Colonic mucosa (tissue), 4 donors: ENCODE data around the gene MAS1. TPM values are rescaled to one million over a fixed set of nuclear protein-coding genes. Genes with fewer than 3 reads are reported as not detected.

Experiments
- DNase-seq: peaks from one replicate; pipeline ENCODE4 v3.0.0-alpha.2; 2020
- H3K27ac ChIP-seq: fragments of 200-600 bp; one replicate; pipeline ENCODE4 v1.8.0; 2021
- H3K27me3 ChIP-seq: fragments of 200-600 bp; one replicate; pipeline ENCODE4 v1.8.0; 2021
- H3K36me3 ChIP-seq: fragments of 200-600 bp; one replicate; pipeline ENCODE4 v1.8.0; 2021
- H3K4me1 ChIP-seq: fragments of 200-600 bp; one replicate; pipeline ENCODE4 v1.8.0; 2021; ENCODE audit warnings: mild to moderate bottlenecking
- H3K4me3 ChIP-seq: fragments of 200-600 bp; one replicate; pipeline ENCODE4 v1.8.0; 2021
- H3K9ac ChIP-seq, 2 donors: one replicate each; pipeline ENCODE4 v1.7.0; 2013; ENCODE audit warnings: control low read depth in 2 of 2, low read depth in 2 of 2, low read length in 2 of 2
- H3K9me3 ChIP-seq: fragments of 200-600 bp; one replicate; pipeline ENCODE4 v1.8.0; 2021
- intact Hi-C: fragments of 100-400 bp; cut with DNase I; formaldehyde crosslinking; loops from one replicate; pipeline ENCODE4 v1.14.1; 2022
- total RNA-seq, 2 donors: library from RNA; stranded (reverse); fragmentation: NEBNext Ultra II Directional in 1 of 2; extraction: Animal tissue kit (Norgen Biotek cat#: 25700) in 1 of 2; gene quantifications; one replicate each; pipeline ENCODE4 v1.2.1, GENCODE V29; 2021
- TF ChIP-seq, protein P1 (sequence below): fragments of 200-600 bp; IDR thresholded peaks from one replicate; pipeline ENCODE4 v1.8.0; 2022; ENCODE audit warnings: antibody characterized with exemption, mild to moderate bottlenecking
- donor health status: healthy.
- donor health status: DM: no; HTN: no; CAD: no.
- donor health status: DM: no; HTN: no; CAD: no.

The MAS1 gene
- total RNA-seq, 2 donors from 2014 or later, result not detected

DNA sequence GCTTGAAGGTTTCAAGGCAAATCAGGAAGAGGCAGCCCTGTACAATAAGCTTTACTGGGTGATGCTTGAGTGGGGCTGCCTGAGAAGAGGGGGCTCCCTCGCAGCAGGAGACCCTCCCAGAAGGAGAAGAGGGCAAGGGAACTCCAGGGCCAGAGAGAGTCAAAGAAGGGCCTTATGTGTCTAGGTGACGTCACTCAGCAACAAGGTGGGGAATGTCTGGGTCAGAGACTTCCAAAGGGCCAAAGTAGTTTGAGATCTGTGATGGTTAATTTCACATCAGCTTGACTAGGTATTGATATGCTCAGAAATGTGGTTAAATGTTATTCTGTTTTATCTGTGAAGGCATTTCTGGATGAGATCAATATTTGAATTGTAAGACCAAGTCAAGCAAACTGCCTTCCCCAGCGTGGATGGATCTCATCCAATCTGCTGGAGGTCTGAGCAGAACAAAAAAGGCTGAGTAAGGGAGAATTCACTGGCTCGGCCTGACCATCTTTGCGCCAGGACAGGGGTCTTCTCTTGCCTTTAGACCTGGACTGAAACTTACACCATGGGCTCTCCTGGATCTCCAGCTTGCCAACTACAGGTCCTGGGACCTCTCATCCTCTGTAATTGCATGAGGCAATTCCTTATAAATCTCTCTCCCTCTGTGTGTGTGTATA lies 35.9 kb downstream of the MAS1 start:
- no peak overlapping the region for H3K4me3 ChIP-seq
- no peak overlapping the region for H3K9ac ChIP-seq
- H3K36me3 ChIP-seq, result no peaks in the 10 kb centered on the region
- no peak overlapping the region for H3K27ac ChIP-seq
- H3K9me3 ChIP-seq, result no peaks in the 10 kb centered on the region
- intact Hi-C loops, result no loop called here
- H3K27me3 ChIP-seq, result no peaks in the 10 kb centered on the region
- TF ChIP-seq, protein P1, sequence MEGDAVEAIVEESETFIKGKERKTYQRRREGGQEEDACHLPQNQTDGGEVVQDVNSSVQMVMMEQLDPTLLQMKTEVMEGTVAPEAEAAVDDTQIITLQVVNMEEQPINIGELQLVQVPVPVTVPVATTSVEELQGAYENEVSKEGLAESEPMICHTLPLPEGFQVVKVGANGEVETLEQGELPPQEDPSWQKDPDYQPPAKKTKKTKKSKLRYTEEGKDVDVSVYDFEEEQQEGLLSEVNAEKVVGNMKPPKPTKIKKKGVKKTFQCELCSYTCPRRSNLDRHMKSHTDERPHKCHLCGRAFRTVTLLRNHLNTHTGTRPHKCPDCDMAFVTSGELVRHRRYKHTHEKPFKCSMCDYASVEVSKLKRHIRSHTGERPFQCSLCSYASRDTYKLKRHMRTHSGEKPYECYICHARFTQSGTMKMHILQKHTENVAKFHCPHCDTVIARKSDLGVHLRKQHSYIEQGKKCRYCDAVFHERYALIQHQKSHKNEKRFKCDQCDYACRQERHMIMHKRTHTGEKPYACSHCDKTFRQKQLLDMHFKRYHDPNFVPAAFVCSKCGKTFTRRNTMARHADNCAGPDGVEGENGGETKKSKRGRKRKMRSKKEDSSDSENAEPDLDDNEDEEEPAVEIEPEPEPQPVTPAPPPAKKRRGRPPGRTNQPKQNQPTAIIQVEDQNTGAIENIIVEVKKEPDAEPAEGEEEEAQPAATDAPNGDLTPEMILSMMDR, result no peak
- DNase-seq, result no peak
- H3K4me1 ChIP-seq, result no peaks in the 10 kb centered on the region

DNA sequence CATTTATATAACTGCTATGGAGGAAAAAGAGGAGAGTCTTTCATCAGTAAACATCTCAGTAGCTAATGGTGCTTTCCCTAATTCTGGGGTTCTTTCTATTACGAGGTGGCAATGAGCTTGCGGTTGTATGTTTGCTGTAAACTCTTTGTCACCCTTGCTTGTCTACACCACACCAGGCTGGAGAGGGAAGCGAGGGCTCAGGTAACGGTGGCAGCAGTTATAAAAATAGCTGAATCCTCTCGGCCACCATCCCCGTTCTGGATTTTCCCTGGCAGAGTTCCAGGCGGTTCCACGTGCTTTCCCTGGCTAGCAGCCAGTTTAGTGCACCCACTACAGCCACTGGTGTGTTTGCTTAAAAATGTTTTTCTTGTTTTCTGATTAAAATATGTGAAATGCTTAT lies 39.0 kb downstream of the MAS1 start:
- Histone ChIP-seq H3K9me3 (no peaks in the 10 kb centered on the region), H3K4me1 (no peaks in the 10 kb centered on the region), H3K27ac (no peak overlapping the region), H3K36me3 (no peaks in the 10 kb centered on the region), H3K9ac (no peak overlapping the region), H3K4me3 (no peak overlapping the region), H3K27me3 (no peaks in the 10 kb centered on the region)
- TF ChIP-seq, protein P1, result no peak
- intact Hi-C loops, result no loop called here
- no peak for DNase-seq

GRCh38 chr6:159931112-159931511 lies 40.3 kb downstream of the MAS1 start:
- TF ChIP-seq, protein P1, result no peak
- DNase-seq, result no peak
- Histone ChIP-seq H3K27ac (no peak overlapping the region), H3K36me3 (no peaks in the 10 kb centered on the region), H3K9ac (no peak overlapping the region), H3K4me1 (no peaks in the 10 kb centered on the region), H3K9me3 (no peaks in the 10 kb centered on the region), H3K4me3 (no peak overlapping the region), H3K27me3 (no peaks in the 10 kb centered on the region)
- intact Hi-C loops, result no loop called here

- no peaks in the 10 kb centered on the region for H3K36me3 ChIP-seq
- H3K9me3 ChIP-seq, result no peaks in the 10 kb centered on the region
- H3K4me3 ChIP-seq, result no peak overlapping the region
- intact Hi-C loops, result no loop called here
- no peak overlapping the region for H3K9ac ChIP-seq
- no peaks in the 10 kb centered on the region for H3K27me3 ChIP-seq
- no peak for DNase-seq
- no peaks in the 10 kb centered on the region for H3K4me1 ChIP-seq
- H3K27ac ChIP-seq, result no peak overlapping the region
- TF ChIP-seq, protein P1, result no peak
Measured at GRCh38 chr6:159931846-159932245, 41.1 kb downstream of the MAS1 start.

- no peak overlapping the region for H3K27ac ChIP-seq
- TF ChIP-seq, protein P1, result no peak
- no peaks in the 10 kb centered on the region for H3K4me1 ChIP-seq
- H3K36me3 ChIP-seq, result no peaks in the 10 kb centered on the region
- no peaks in the 10 kb centered on the region for H3K9me3 ChIP-seq
- DNase-seq, result no peak
- H3K4me3 ChIP-seq, result no peak overlapping the region
- H3K9ac ChIP-seq, result no peak overlapping the region
- H3K27me3 ChIP-seq, result no peaks in the 10 kb centered on the region
- intact Hi-C loops, result no loop called here
Measured at GRCh38 chr6:159933077-159933476, 42.3 kb downstream of the MAS1 start.
